Adrenal gland (tissue), 12 donors: ENCODE data around the gene GBF1. TPM values are rescaled to one million over a fixed set of nuclear protein-coding genes. Genes with fewer than 3 reads are reported as not detected.
A peak's percentile ranks its signal among the peaks of the same experiment; 100 is the strongest.

Experiments used
- DNase-seq, 7 donors: peaks; one replicate each; pipeline ENCODE4 v3.0.0-alpha.2; 2019 to 2020
- H3K27ac ChIP-seq, 5 donors: fragments of 200-600 bp; sonication (generic) in 4 of 5; 1 replicate in 3 of 5; 2 replicates in 2 of 5; pipeline versions ENCODE4 v1.5.1 to v1.8.0; 2016 to 2020; ENCODE audit warnings: mild to moderate bottlenecking in 1 of 5
- H3K27me3 ChIP-seq: fragments of 200-600 bp; 2 replicates; pipeline ENCODE4 v1.8.0; 2021
- H3K36me3 ChIP-seq, 2 donors: fragments of 200-600 bp; replicated peaks in 1 of 2; 1 replicate in 1 of 2; 2 replicates in 1 of 2; pipeline versions ENCODE4 v1.5.1 to v1.8.0; 2018 to 2022
- H3K4me1 ChIP-seq, 2 donors: fragments of 200-600 bp; replicated peaks in 1 of 2; 1 replicate in 1 of 2; 2 replicates in 1 of 2; pipeline versions ENCODE4 v1.5.1 to v1.8.0; 2018 to 2021
- H3K4me3 ChIP-seq, 4 donors: fragments of 200-600 bp; sonication (generic) in 3 of 4; one replicate each; pipeline ENCODE4 v1.5.1; 2016 to 2018
- H3K9me3 ChIP-seq, 3 donors: fragments of 200-600 bp; sonication (generic) in 1 of 3; replicated peaks in 1 of 3; 1 replicate in 2 of 3; 2 replicates in 1 of 3; pipeline versions ENCODE4 v1.5.1 to v1.8.0; 2016 to 2021
- POLR2A ChIP-seq, 2 donors: fragments of 450-650 bp; IDR thresholded peaks; one replicate each; pipeline ENCODE4 v1.6.1; 2017; ENCODE audit warnings: antibody characterized with exemption in 2 of 2, mild to moderate bottlenecking in 2 of 2, moderate library complexity in 1 of 2
- WGBS, 4 donors: extraction: QIAGEN DNeasy Blood & Tissue Kit in 2 of 4; methylation state at CpG; one replicate each; pipeline versions ENCODE4 v1.1.5 to v1.1.7; 2013 to 2017; 5-methylcytosine and 5-hydroxymethylcytosine counted together
- intact Hi-C, 2 donors: fragments of 100-400 bp; cut with DNase I; formaldehyde crosslinking; loops; one replicate each; pipeline versions ENCODE4 v1.14.1 to v1.15.0; 2022 to 2023
- polyA plus RNA-seq, 3 donors: library from polyadenylated mRNA; stranded (reverse); fragments of 200-250 nt in 2 of 3; fragments of 350-450 nt in 1 of 3; fragmentation: Illumina TruSeq in 1 of 3; extraction: RNeasy Lipid Tissue Mini Kit (QIAGEN cat#74804) in 1 of 3; gene quantifications; one replicate each; pipeline ENCODE4 v1.2.3, GENCODE V29; 2013 to 2014
- total RNA-seq, 9 donors: library from RNA; depleted of rRNA in 4 of 9; stranded (reverse); fragments of >200 nt in 4 of 9; fragments of 120-200 nt in 1 of 9; fragmentation: NEBNext Ultra II Directional in 1 of 9; extraction: Animal tissue kit (Norgen Biotek cat#: 25700) in 1 of 9; gene quantifications; one replicate each; pipeline versions ENCODE4 v1.1.0 to v1.2.4, GENCODE V29; 2013 to 2023
- TF ChIP-seq, protein P1 (sequence below), 6 experiments: fragments of 450-650 bp in 4 of 6; fragments of 200-600 bp in 2 of 6; sonication (generic) in 1 of 6; IDR thresholded peaks; 1 replicate in 5 of 6; 2 replicates in 1 of 6; pipeline versions ENCODE4 v1.5.1 to v1.8.0; 2016 to 2021; ENCODE audit warnings: antibody characterized with exemption in 6 of 6, mild to moderate bottlenecking in 2 of 6, moderate library complexity in 1 of 6
- donor health status: healthy with polysubstance abuse.
- donor health status: Bipolar disorder and iron deficiency.
- donor health status: DM: yes; HTN: yes; CAD: no.
- donor health status: DM: no; HTN: no; CAD: no.
- donor health status: DM: no; HTN: no; CAD: no.
- donor health status: DM: yes; HTN: yes; CAD: no.

The GBF1 gene
- total and polyA plus RNA-seq, 12 donors = 16.4 to 46.1 (median 37.7) TPM

DNA sequence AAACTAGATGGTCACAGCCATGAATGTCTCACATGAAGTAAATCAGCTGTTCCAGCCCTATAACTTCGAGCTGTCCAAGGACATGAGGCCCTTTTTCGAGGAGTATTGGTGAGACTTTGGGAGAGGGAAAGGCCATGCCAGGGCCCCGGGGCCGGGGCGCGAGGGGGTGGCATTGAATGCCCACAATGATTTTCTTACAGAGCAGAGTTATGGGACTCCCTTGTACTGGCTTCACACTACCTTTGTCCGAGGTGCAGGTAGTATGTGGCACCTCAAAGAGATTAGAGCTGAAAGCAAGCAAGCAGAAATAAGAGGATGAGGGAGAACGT lies 18.8 kb upstream of the GBF1 start:
- WGBS, 4 donors = 40 to 54% (median 49%) methylated on average over 6 to 8 of the region's 8 CpGs
- intact Hi-C loops = no loop called here
- TF ChIP-seq POLR2A (IDR thresholded peaks at IDR 0.05) = no peak
- TF ChIP-seq, protein P1, sequence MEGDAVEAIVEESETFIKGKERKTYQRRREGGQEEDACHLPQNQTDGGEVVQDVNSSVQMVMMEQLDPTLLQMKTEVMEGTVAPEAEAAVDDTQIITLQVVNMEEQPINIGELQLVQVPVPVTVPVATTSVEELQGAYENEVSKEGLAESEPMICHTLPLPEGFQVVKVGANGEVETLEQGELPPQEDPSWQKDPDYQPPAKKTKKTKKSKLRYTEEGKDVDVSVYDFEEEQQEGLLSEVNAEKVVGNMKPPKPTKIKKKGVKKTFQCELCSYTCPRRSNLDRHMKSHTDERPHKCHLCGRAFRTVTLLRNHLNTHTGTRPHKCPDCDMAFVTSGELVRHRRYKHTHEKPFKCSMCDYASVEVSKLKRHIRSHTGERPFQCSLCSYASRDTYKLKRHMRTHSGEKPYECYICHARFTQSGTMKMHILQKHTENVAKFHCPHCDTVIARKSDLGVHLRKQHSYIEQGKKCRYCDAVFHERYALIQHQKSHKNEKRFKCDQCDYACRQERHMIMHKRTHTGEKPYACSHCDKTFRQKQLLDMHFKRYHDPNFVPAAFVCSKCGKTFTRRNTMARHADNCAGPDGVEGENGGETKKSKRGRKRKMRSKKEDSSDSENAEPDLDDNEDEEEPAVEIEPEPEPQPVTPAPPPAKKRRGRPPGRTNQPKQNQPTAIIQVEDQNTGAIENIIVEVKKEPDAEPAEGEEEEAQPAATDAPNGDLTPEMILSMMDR (IDR thresholded peaks at IDR 0.05) = peak in 1 of 6 experiments; percentile 1
- H3K27ac ChIP-seq = peak overlapping the region in 1 of 5 donors; percentile 81
- H3K4me3 ChIP-seq = peak overlapping the region in 1 of 4 donors; percentile 47
- H3K27me3 ChIP-seq = peaks cover 8% of the 10 kb centered on the region
- no peaks in the 10 kb centered on the region for H3K36me3 ChIP-seq
- DNase-seq = no peak
- H3K9me3 ChIP-seq = no peaks in the 10 kb centered on the region
- H3K4me1 ChIP-seq = peaks cover 21 to 23% of the 10 kb centered on the region in 2 donors

DNA sequence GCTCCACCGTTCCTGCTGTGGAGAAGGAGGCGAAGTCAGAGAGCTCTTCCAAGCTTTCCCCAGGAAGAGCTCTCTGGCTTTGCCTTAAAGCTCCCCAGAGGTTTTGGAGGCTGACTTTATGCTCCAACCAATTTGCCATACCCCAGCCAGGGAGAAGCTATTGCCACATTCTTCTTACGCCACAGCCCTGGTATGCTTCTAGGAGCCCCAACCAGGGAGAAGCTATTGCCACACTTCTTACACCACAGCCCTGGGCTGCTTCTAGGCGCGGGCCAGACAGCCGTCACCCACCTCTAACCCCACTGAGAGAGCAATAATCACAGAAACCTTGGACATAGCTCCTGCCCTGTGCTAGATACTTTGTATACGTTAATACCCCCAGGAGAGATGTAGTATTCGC lies 18.3 kb upstream of the GBF1 start:
- Histone ChIP-seq H3K9me3 (no peaks in the 10 kb centered on the region), H3K4me1 (peaks cover 24 to 25% of the 10 kb centered on the region in 2 donors), H3K27me3 (peaks cover 8% of the 10 kb centered on the region), H3K36me3 (no peaks in the 10 kb centered on the region), H3K27ac (no peak overlapping the region), H3K4me3 (no peak overlapping the region)
- no peak for TF ChIP-seq POLR2A (IDR thresholded peaks at IDR 0.05)
- intact Hi-C loops = no loop called here
- DNase-seq = peak in 1 of 7 donors; percentile 36
- 72 to 84% (median 79%) methylated on average over 8 of the region's 8 CpGs for WGBS, 4 donors

DNA sequence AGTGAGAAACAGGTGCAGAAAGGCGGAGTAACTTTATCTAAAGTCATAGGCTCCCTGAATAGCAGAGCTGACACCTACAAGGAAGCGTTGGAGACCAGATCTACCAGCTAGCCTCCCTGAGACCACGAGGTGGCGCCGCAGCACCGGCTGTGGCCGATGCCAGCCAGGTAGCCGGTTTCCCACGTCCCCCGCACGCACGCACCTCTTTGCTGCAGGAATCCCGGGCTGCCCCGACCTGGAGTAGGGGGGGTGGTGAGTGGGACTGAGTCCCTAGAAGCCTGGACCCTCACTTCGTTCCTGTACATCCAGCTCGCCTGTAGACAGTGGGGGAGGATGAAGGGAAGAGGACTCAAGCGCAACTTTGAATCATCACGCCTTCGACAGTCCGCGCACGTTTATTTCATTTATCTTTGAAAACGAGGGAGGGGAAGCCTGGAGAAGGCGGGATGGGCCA lies 15.5 kb upstream of the GBF1 start:
- Histone ChIP-seq H3K9me3 (no peaks in the 10 kb centered on the region), H3K36me3 (no peaks in the 10 kb centered on the region), H3K4me1 (peaks cover 24 to 25% of the 10 kb centered on the region in 2 donors), H3K27ac (no peak overlapping the region), H3K27me3 (peaks cover 14% of the 10 kb centered on the region), H3K4me3 (peak overlapping the region in 1 of 4 donors; percentile 72)
- 0 to 1% (median 1%) methylated on average over 7 to 24 of the region's 24 CpGs for WGBS, 4 donors
- TF ChIP-seq POLR2A (IDR thresholded peaks at IDR 0.05) = no peak
- TF ChIP-seq, protein P1 (IDR thresholded peaks at IDR 0.05) = peak; percentile 83 to 98 (median 96)
- intact Hi-C loops = loop anchor here (2.0 to 5.0 kb wide), 3 partner anchors 117 to 172 kb away; no protein-coding TSS in a partner anchor
- peak; percentile 73 to 91 (median 86) for DNase-seq

DNA sequence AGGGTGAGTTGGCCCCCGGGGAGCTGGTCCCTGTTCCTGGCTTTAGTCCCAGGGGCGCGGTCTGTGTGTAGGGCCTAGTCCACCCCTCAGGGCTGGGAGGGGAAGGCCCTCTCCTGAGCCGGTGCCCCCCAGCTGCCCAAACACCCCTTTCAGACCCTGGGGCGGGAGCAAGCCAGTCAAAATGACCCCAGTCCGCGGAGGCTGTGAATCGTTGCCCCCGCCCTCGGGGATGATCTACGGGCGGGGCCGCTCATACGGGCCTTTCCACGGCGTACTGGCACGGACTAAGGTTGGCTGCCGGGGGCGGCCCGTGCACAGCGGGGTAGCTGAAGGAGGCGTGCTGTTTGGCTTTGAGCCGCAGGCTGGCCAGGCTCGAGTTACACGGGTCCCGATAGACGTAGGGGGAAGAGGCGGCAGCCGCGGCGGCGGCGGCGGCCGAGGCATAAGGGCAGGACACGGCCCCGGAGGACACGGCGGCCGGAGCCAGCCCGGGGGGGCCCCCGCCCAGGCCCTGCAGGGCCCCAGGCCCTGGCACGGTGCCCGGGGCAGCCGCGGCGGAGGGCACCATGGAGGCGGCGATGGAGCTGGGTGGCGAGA lies 15.0 kb upstream of the GBF1 start:
- Histone ChIP-seq H3K9me3 (no peaks in the 10 kb centered on the region), H3K36me3 (no peaks in the 10 kb centered on the region), H3K4me1 (peaks cover 24 to 25% of the 10 kb centered on the region in 2 donors), H3K27ac (no peak overlapping the region), H3K27me3 (peaks cover 14% of the 10 kb centered on the region), H3K4me3 (peak overlapping the region in 2 of 4 donors; percentile 24 to 72)
- WGBS, 4 donors = 1 to 4% (median 1%) methylated on average over 15 to 50 of the region's 50 CpGs
- peak; percentile 40 to 69 (median 59) for DNase-seq
- no peak for TF ChIP-seq POLR2A (IDR thresholded peaks at IDR 0.05)
- TF ChIP-seq, protein P1 (IDR thresholded peaks at IDR 0.05) = no peak
- intact Hi-C loops = loop anchor here (2.0 to 5.0 kb wide), 3 partner anchors 116 to 172 kb away; no protein-coding TSS in a partner anchor
